ENCODE measurements around the gene SLC22A1. TPM values are rescaled to one million over a fixed set of nuclear protein-coding genes. Genes with fewer than 3 reads are reported as not detected.
"Not testable (repeated sequence)": the region's sequence is repeated elsewhere in the genome, so short reads cannot be mapped to it uniquely, and the experiment has no call there.

The SLC22A1 gene
- total RNA-seq, 1 experiment from 2014 or later = 0.39 TPM

- H3K9ac ChIP-seq (ENCODE audit: extremely low read depth, insufficient read length, low read length) = no peak overlapping the region
- H2BK120ac ChIP-seq (ENCODE audit: low read depth, low read length, poor library complexity, severe bottlenecking) = no peak overlapping the region
- no peak overlapping the region for H3T11ph ChIP-seq (ENCODE audit: low read length)
- TF ChIP-seq CTCF (conservative IDR thresholded peaks at IDR 0.05) = no peak
- H2AK5ac ChIP-seq (ENCODE audit: insufficient read length, low read length) = no peak overlapping the region
- H4K91ac ChIP-seq (ENCODE audit: insufficient read length, low read depth, low read length) = no peak overlapping the region
- DNase-seq = no peak
- peaks cover 0 to 2% (median 0%) of the 10 kb centered on the region in 3 experiments; a peak in 1 of 7 replicates for H3K36me3 Mint-ChIP-seq (ENCODE audit: insufficient read depth in 1 of 3, low read depth in 3 of 3)
- H2BK15ac ChIP-seq (ENCODE audit: low read depth, low read length) = no peak overlapping the region
- H3K4me3 Mint-ChIP-seq = no peak overlapping the region; a peak in 1 of 5 replicates
- peaks cover 16% of the 10 kb centered on the region for H3K27me3 Mint-ChIP-seq (ENCODE audit: low read depth)
- H3K27ac ChIP-seq (ENCODE audit: insufficient read length, low read depth, low read length) = no peak overlapping the region
- H3K79me2 ChIP-seq (ENCODE audit: insufficient read depth, low read length) = no peaks in the 10 kb centered on the region
- H3K23ac ChIP-seq (ENCODE audit: insufficient read length, low read depth, low read length) = no peak overlapping the region
- no peaks in the 10 kb centered on the region for H3K27me3 ChIP-seq (ENCODE audit: insufficient read depth, low read length)
- no peak overlapping the region for H3K4ac ChIP-seq (ENCODE audit: low read depth, low read length)
- H3K27ac Mint-ChIP-seq = peak overlapping the region in 1 of 3 experiments; percentile 66; a peak in 3 of 7 replicates
- no peaks in the 10 kb centered on the region for H3K79me1 ChIP-seq (ENCODE audit: insufficient read depth, low read depth, low read length, poor library complexity, severe bottlenecking)
- no peak overlapping the region for H4K5ac ChIP-seq (ENCODE audit: insufficient read length, low read depth, low read length)
- H3K4me1 ChIP-seq (ENCODE audit: insufficient read depth, low read length) = peaks cover 6% of the 10 kb centered on the region; the same call in 1 of the 2 replicates
- no peaks in the 10 kb centered on the region for H3K23me2 ChIP-seq (ENCODE audit: insufficient read length, low read depth, low read length, poor library complexity, severe bottlenecking)
- H2BK5ac ChIP-seq (ENCODE audit: insufficient read length, low read length) = no peak overlapping the region
- no peak overlapping the region for H3K18ac ChIP-seq (ENCODE audit: insufficient read length, low read depth, low read length)
- peaks cover 43 to 61% of the 10 kb centered on the region in 2 experiments for H3K4me1 Mint-ChIP-seq
- H3K14ac ChIP-seq (ENCODE audit: insufficient read depth, low read length) = no peak overlapping the region; the same call in 1 of the 2 replicates
- no peak overlapping the region for H2AFZ ChIP-seq (ENCODE audit: low read length)
- H2BK12ac ChIP-seq (ENCODE audit: insufficient read length, low read depth, low read length) = no peak overlapping the region
- H2BK20ac ChIP-seq (ENCODE audit: low read depth, low read length, poor library complexity, severe bottlenecking) = no peak overlapping the region
- no peak overlapping the region for H3K4me2 ChIP-seq (ENCODE audit: insufficient read depth, insufficient read length, low read length)
- H3K9me3 Mint-ChIP-seq = no peaks in the 10 kb centered on the region
- H3K56ac ChIP-seq (ENCODE audit: insufficient read length, low read depth, low read length) = no peak overlapping the region
- WGBS (ENCODE audit: extremely low coverage, insufficient read length, low lambda C conversion rate) = no CpG with 5 or more reads among the region's 47 CpGs
- no peaks in the 10 kb centered on the region for H3K9me3 ChIP-seq (ENCODE audit: control insufficient read depth, low read depth, low read length)
- H4K20me1 ChIP-seq (ENCODE audit: control insufficient read depth, insufficient read depth, insufficient read length) = no peaks in the 10 kb centered on the region
- H4K8ac ChIP-seq (replicated peaks; ENCODE audit: insufficient read length, low read depth, low read length) = no peak overlapping the region
These were observed 12.1 kb downstream of the SLC22A1 start for GRCh38 chr6:160133441-160134336.

GRCh38 chr6:160134337-160134751 is 12.7 kb downstream of the SLC22A1 start:
- not testable (repeated sequence) for H2BK5ac ChIP-seq (ENCODE audit: insufficient read length, low read length)
- peaks cover 14% of the 10 kb centered on the region for H3K27me3 Mint-ChIP-seq (ENCODE audit: low read depth)

More at GRCh38 chr6:160134337-160134751, 12.7 kb downstream of the SLC22A1 start:
- not testable (repeated sequence) for H4K8ac ChIP-seq (replicated peaks; ENCODE audit: insufficient read length, low read depth, low read length); H3K9ac ChIP-seq (ENCODE audit: extremely low read depth, insufficient read length, low read length); H2BK15ac ChIP-seq (ENCODE audit: low read depth, low read length); H3K14ac ChIP-seq (ENCODE audit: insufficient read depth, low read length); H3K23me2 ChIP-seq (ENCODE audit: insufficient read length, low read depth, low read length, poor library complexity, severe bottlenecking); H2AFZ ChIP-seq (ENCODE audit: low read length); H3K18ac ChIP-seq (ENCODE audit: insufficient read length, low read depth, low read length); H3K27ac ChIP-seq (ENCODE audit: insufficient read length, low read depth, low read length); H3K4me3 Mint-ChIP-seq; H4K20me1 ChIP-seq (ENCODE audit: control insufficient read depth, insufficient read depth, insufficient read length); H3K9me3 Mint-ChIP-seq; H3K27me3 ChIP-seq (ENCODE audit: insufficient read depth, low read length); DNase-seq; H3T11ph ChIP-seq (ENCODE audit: low read length); H2BK120ac ChIP-seq (ENCODE audit: low read depth, low read length, poor library complexity, severe bottlenecking); H3K79me1 ChIP-seq (ENCODE audit: insufficient read depth, low read depth, low read length, poor library complexity, severe bottlenecking); H3K36me3 Mint-ChIP-seq (ENCODE audit: insufficient read depth in 1 of 3, low read depth in 3 of 3); H3K27ac Mint-ChIP-seq; H2BK12ac ChIP-seq (ENCODE audit: insufficient read length, low read depth, low read length); H3K4me2 ChIP-seq (ENCODE audit: insufficient read depth, insufficient read length, low read length); H3K4me1 ChIP-seq (ENCODE audit: insufficient read depth, low read length); H4K91ac ChIP-seq (ENCODE audit: insufficient read length, low read depth, low read length); H3K79me2 ChIP-seq (ENCODE audit: insufficient read depth, low read length); H4K5ac ChIP-seq (ENCODE audit: insufficient read length, low read depth, low read length); H2BK20ac ChIP-seq (ENCODE audit: low read depth, low read length, poor library complexity, severe bottlenecking); H3K23ac ChIP-seq (ENCODE audit: insufficient read length, low read depth, low read length); H3K4ac ChIP-seq (ENCODE audit: low read depth, low read length); H3K9me3 ChIP-seq (ENCODE audit: control insufficient read depth, low read depth, low read length); H3K56ac ChIP-seq (ENCODE audit: insufficient read length, low read depth, low read length); H2AK5ac ChIP-seq (ENCODE audit: insufficient read length, low read length)
- no CpG with 5 or more reads among the region's 20 CpGs for WGBS (ENCODE audit: extremely low coverage, insufficient read length, low lambda C conversion rate)
- peaks cover 47 to 65% of the 10 kb centered on the region in 2 experiments for H3K4me1 Mint-ChIP-seq

All from H9 (cell line).